Transverse colon (tissue), 4 donors: ENCODE results near the gene MEGF9. TPM values are rescaled to one million over a fixed set of nuclear protein-coding genes. Genes with fewer than 3 reads are reported as not detected.
"Not testable (repeated sequence)": the region's sequence is repeated elsewhere in the genome, so short reads cannot be mapped to it uniquely, and the experiment has no call there.

Experiments used
- DNase-seq: peaks from one replicate; pipeline ENCODE4 v3.0.0-alpha.2; 2019
- H3K27ac ChIP-seq, 4 donors: fragments of 200-600 bp; sonication (generic); 2 replicates each; pipeline ENCODE4 v1.5.1; 2016 to 2018; ENCODE audit warnings: inconsistent platforms in 4 of 4
- H3K27me3 ChIP-seq: fragments of 200-600 bp; sonication (generic); 2 replicates; pipeline ENCODE4 v1.5.1; 2017; ENCODE audit warnings: inconsistent platforms
- H3K36me3 ChIP-seq, 4 donors: fragments of 200-600 bp; sonication (generic); 2 replicates each; pipeline ENCODE4 v1.5.1; 2017 to 2019; ENCODE audit warnings: inconsistent platforms in 4 of 4
- H3K4me1 ChIP-seq, 4 donors: fragments of 200-600 bp; sonication (generic); 2 replicates each; pipeline ENCODE4 v1.5.1; 2017 to 2020; ENCODE audit warnings: inconsistent platforms in 4 of 4
- H3K4me3 ChIP-seq, 4 donors: fragments of 200-600 bp; sonication (generic); 1 replicate in 1 of 4; 2 replicates in 3 of 4; pipeline versions ENCODE4 v1.5.1 to v1.6.1; 2017 to 2019; ENCODE audit warnings: inconsistent platforms in 4 of 4
- H3K9me3 ChIP-seq, 2 donors: fragments of 200-600 bp; sonication (generic); 2 replicates each; pipeline ENCODE4 v1.5.1; 2017 to 2019; ENCODE audit warnings: inconsistent platforms in 2 of 2
- CTCF ChIP-seq, 5 experiments: fragments of 200-600 bp in 3 of 5; fragments of 450-650 bp in 2 of 5; sonication (generic) in 3 of 5; IDR thresholded peaks; 1 replicate in 2 of 5; 2 replicates in 3 of 5; pipeline ENCODE4 v1.5.1; 2016 to 2017; ENCODE audit warnings: antibody characterized with exemption in 5 of 5, inconsistent platforms in 3 of 5, mild to moderate bottlenecking in 2 of 5, moderate library complexity in 1 of 5
- EP300 ChIP-seq: sonication (generic); formaldehyde crosslinking; IDR thresholded peaks from one replicate; pipeline ENCODE4 v1.6.1; 2017; ENCODE audit warnings: antibody characterized with exemption, low read depth
- POLR2A ChIP-seq: fragments of 450-650 bp; IDR thresholded peaks from one replicate; pipeline ENCODE4 v1.6.1; 2016; ENCODE audit warnings: antibody characterized with exemption, mild to moderate bottlenecking, moderate library complexity
- POLR2AphosphoS5 ChIP-seq, 3 donors: sonication (generic); formaldehyde crosslinking; IDR thresholded peaks; one replicate each; pipeline ENCODE4 v1.6.1; 2016; ENCODE audit warnings: antibody characterized with exemption in 3 of 3
- WGBS, 2 donors: methylation state at CpG; one replicate each; pipeline ENCODE4 v1.1.5; 2018; ENCODE audit warnings: low coverage in 1 of 2; 5-methylcytosine and 5-hydroxymethylcytosine counted together
- in situ Hi-C, 4 donors: fragments of 200-750 bp; cut with MboI; loops; one replicate each; pipeline versions ENCODE4 v1.15.0 to v1.15.1; 2017; ENCODE audit warnings: low sequenced_read_pairs in 3 of 4, low pct_ligation_motif_present in 1 of 4, low pct_unique_long_range_greater_than_20kb in 1 of 4
- intact Hi-C: fragments of 100-400 bp; cut with DNase I; formaldehyde crosslinking; loops from one replicate; pipeline ENCODE4 v1.15.1; 2023; ENCODE audit warnings: low total_unique reads
- total RNA-seq, 4 donors: library from RNA; depleted of rRNA; stranded (reverse); fragments of >200 nt; gene quantifications; one replicate each; pipeline ENCODE4 v1.1.0, GENCODE V29; 2016

MEGF9 gene
- total RNA-seq, 4 donors from 2014 or later = 6.7 to 17.9 (median 12.7) TPM

DNA sequence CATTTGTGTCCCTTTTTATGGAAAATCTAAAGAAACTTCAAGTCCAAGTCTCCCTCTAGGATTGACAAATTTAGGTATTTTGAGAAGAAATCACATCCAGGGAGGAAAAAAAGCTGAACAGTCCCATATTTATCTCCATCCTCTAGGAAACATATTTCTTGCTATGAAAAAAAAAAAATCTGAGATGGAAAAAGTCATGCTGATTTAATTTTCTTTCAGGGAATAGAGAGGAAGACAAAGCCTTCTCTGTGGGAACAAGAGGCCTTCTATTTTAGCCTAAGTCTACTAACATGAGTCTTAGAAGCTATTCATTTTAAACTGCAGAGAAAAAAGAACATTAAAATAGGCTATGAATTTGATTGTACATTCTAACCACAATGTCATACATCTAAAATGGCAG lies 71.2 kb downstream of the MEGF9 start:
- Histone ChIP-seq H3K27me3 (no peaks in the 10 kb centered on the region), H3K4me3 (no peak overlapping the region), H3K4me1 (no peaks in the 10 kb centered on the region), H3K36me3 (no peaks in the 10 kb centered on the region), H3K9me3 (no peaks in the 10 kb centered on the region), H3K27ac (no peak overlapping the region)
- no peak for DNase-seq
- intact Hi-C loops (no loop called here), in situ Hi-C loops (no loop called here)
- TF ChIP-seq CTCF (IDR thresholded peaks at IDR 0.05) (no peak), EP300 (no peak)

DNA sequence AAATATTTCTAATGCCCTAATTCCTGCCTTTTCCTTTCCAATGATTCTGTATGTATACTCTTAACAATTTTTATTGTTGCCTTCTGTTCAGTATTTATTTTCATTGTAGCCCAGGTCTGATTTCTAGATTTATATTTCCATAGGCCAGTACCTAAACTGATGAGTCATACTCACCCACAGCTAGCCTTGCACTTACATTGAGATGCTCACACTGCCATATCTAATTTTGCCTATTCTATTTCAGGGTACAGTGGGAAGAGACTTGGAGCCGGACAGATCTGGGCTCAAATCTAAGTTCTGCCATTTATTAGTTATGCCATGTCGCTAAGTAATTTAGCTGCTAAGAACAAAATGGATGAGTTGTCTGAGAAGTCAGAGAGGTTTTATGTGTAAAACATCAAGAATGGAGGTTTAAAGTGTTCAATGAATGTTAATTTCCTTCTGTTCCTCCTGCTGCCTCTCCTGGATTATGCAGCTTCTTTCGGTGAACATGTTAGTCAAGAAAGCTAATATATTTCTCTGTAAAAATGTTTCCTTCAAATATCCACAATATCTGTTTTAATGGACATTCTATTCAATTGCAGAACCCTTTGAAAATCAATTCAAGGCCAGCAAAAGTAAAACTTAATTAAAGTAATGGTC lies 72.0 kb downstream of the MEGF9 start:
- H3K4me3 ChIP-seq = no peak overlapping the region
- no peaks in the 10 kb centered on the region for H3K9me3 ChIP-seq
- H3K27me3 ChIP-seq = no peaks in the 10 kb centered on the region
- in situ Hi-C loops (no loop called here), intact Hi-C loops (no loop called here)
- no peaks in the 10 kb centered on the region for H3K4me1 ChIP-seq
- no peak for TF ChIP-seq EP300
- TF ChIP-seq POLR2AphosphoS5 (IDR thresholded peaks at IDR 0.05) = no peak
- TF ChIP-seq CTCF (IDR thresholded peaks at IDR 0.05) = no peak
- TF ChIP-seq POLR2A = no peak
- WGBS, 2 donors = 96 to 97% methylated on average over 3 of the region's 3 CpGs
- H3K27ac ChIP-seq = no peak overlapping the region
- H3K36me3 ChIP-seq = no peaks in the 10 kb centered on the region
- no peak for DNase-seq

DNA sequence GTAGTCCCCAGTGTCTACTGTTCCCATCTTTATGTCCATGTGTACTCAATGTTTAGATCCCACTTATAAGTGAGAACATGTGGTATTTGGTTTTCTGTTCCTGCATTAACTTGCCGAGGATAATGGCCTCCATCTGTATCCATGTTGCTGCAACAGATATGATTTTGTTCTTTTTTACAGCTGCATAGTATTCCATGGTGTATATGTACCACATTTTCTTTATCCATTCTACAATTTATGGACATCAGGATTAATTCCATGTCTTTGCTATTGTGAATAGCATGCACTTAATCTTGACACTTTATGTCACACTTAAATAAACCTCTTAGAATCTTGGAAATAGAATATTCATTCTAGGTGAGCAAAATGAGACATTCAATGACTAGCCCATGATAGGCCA lies 73.4 kb downstream of the MEGF9 start:
- intact Hi-C loops, H3K27me3 ChIP-seq, H3K36me3 ChIP-seq, H3K27ac ChIP-seq, H3K9me3 ChIP-seq, in situ Hi-C loops, H3K4me1 ChIP-seq, DNase-seq, H3K4me3 ChIP-seq: not testable (repeated sequence)
- WGBS, 2 donors = 100% methylated on average over 1 of the region's 1 CpG

GRCh38 chr9:120640380-120640779 lies 73.9 kb downstream of the MEGF9 start:
- Histone ChIP-seq H3K4me3 (no peak overlapping the region), H3K9me3 (peaks cover 0 to 5% of the 10 kb centered on the region in 2 donors), H3K27me3 (no peaks in the 10 kb centered on the region), H3K27ac (no peak overlapping the region), H3K36me3 (no peaks in the 10 kb centered on the region), H3K4me1 (no peaks in the 10 kb centered on the region)
- TF ChIP-seq CTCF (IDR thresholded peaks at IDR 0.05) (no peak), POLR2A (no peak), POLR2AphosphoS5 (IDR thresholded peaks at IDR 0.05) (no peak), EP300 (no peak)
- DNase-seq = no peak
- in situ Hi-C loops = no loop called here
- intact Hi-C loops = no loop called here
- WGBS, 2 donors = 94 to 95% methylated on average over 2 of the region's 2 CpGs

- DNase-seq = no peak
- 94 to 100% methylated on average over 1 to 5 of the region's 5 CpGs for WGBS, 2 donors
- H3K4me1 ChIP-seq = no peaks in the 10 kb centered on the region
- no peaks in the 10 kb centered on the region for H3K27me3 ChIP-seq
- no peaks in the 10 kb centered on the region for H3K36me3 ChIP-seq
- intact Hi-C loops (no loop called here), in situ Hi-C loops (no loop called here)
- no peak overlapping the region for H3K4me3 ChIP-seq
- H3K27ac ChIP-seq = no peak overlapping the region
- TF ChIP-seq POLR2A (no peak), CTCF (IDR thresholded peaks at IDR 0.05) (no peak), EP300 (no peak), POLR2AphosphoS5 (IDR thresholded peaks at IDR 0.05) (no peak)
- H3K9me3 ChIP-seq = peaks cover 7 to 11% of the 10 kb centered on the region in 2 donors
Measured at GRCh38 chr9:120637919-120638318, 76.4 kb downstream of the MEGF9 start.
